GM10248 (cell line): Measurements from ENCODE around the gene ABCB1.

ENCODE experiments used
- CTCF ChIA-PET: fragments of 300-600 bp; sonication (Branson Sonifier 250); formaldehyde crosslinking; extraction: SDS; loops from one replicate; lab custom pipeline; 2021; ENCODE audit warnings: antibody characterized with exemption; lab: Yijun Ruan, JAX
- POLR2A ChIA-PET: fragments of 350-650 bp; sonication (Branson Sonifier 250); formaldehyde crosslinking; extraction: SDS; loops from one replicate; lab custom pipeline; 2020; ENCODE audit warnings: antibody characterized with exemption; lab: Yijun Ruan, JAX
- DNase-seq: peaks from one replicate; pipeline ENCODE4 v3.0.0; 2012; ENCODE audit errors: extremely low spot score
- TF ChIP-seq, protein P1 (sequence below): IDR thresholded peaks from 2 replicates; pipeline ENCODE4 v1.5.1; 2012; ENCODE audit warnings: mild to moderate bottlenecking, low read depth; ENCODE audit errors: extremely low read depth, missing control alignments, control extremely low read depth

The ABCB1 gene

GRCh38 chr7:87570178-87570577 is 30.5 kb downstream of the ABCB1 start:
- CTCF ChIA-PET = interaction anchor here (1.2 kb wide), 1 partner anchor 10 kb away, joined by 5 read pairs; no protein-coding TSS in a partner anchor
- no peak for DNase-seq
- TF ChIP-seq, protein P1, sequence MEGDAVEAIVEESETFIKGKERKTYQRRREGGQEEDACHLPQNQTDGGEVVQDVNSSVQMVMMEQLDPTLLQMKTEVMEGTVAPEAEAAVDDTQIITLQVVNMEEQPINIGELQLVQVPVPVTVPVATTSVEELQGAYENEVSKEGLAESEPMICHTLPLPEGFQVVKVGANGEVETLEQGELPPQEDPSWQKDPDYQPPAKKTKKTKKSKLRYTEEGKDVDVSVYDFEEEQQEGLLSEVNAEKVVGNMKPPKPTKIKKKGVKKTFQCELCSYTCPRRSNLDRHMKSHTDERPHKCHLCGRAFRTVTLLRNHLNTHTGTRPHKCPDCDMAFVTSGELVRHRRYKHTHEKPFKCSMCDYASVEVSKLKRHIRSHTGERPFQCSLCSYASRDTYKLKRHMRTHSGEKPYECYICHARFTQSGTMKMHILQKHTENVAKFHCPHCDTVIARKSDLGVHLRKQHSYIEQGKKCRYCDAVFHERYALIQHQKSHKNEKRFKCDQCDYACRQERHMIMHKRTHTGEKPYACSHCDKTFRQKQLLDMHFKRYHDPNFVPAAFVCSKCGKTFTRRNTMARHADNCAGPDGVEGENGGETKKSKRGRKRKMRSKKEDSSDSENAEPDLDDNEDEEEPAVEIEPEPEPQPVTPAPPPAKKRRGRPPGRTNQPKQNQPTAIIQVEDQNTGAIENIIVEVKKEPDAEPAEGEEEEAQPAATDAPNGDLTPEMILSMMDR = no peak
- POLR2A ChIA-PET = no interaction called here

DNA sequence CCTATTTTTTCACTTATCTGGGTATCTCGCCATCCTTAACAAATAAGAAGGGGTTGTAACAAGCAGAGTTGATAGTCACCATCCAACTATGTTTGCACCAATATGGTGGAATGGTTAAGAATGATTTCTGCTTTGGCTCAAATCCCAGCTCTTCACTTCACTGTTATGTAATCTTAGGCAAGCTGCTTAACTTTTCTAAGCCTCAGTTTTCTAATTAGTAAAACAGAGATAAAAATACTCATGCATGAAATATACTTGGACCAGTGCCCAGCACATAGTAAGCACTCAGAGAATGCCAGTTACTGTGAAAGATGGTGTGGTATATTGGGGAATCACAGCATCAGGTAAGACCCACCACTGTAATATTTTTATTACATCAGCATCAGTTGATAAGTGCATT is 33.6 kb downstream of the ABCB1 start:
- POLR2A ChIA-PET = no interaction called here
- TF ChIP-seq, protein P1 = no peak
- DNase-seq = no peak
- CTCF ChIA-PET = interaction anchor here (0.9 kb wide), 1 partner anchor 8 kb away, joined by 3 read pairs; no protein-coding TSS in a partner anchor

- ChIA-PET CTCF (interaction anchor here (0.9 kb wide), 2 partner anchors 9 to 28 kb away, joined by 3 read pairs; no protein-coding TSS in a partner anchor), POLR2A (no interaction called here)
- no peak for DNase-seq
Observed at GRCh38 chr7:87566311-87566900, 34.3 kb downstream of the ABCB1 start.

GRCh38 chr7:87565877-87566276 is 34.8 kb downstream of the ABCB1 start:
- ChIA-PET POLR2A (no interaction called here), CTCF (interaction anchor here (0.9 kb wide), 1 partner anchor 28 kb away, joined by 3 read pairs; no protein-coding TSS in a partner anchor)
- no peak for DNase-seq
- TF ChIP-seq, protein P1 = no peak

More at GRCh38 chr7:87566311-87566900, 34.3 kb downstream of the ABCB1 start:
- TF ChIP-seq, protein P1 = no peak

DNA sequence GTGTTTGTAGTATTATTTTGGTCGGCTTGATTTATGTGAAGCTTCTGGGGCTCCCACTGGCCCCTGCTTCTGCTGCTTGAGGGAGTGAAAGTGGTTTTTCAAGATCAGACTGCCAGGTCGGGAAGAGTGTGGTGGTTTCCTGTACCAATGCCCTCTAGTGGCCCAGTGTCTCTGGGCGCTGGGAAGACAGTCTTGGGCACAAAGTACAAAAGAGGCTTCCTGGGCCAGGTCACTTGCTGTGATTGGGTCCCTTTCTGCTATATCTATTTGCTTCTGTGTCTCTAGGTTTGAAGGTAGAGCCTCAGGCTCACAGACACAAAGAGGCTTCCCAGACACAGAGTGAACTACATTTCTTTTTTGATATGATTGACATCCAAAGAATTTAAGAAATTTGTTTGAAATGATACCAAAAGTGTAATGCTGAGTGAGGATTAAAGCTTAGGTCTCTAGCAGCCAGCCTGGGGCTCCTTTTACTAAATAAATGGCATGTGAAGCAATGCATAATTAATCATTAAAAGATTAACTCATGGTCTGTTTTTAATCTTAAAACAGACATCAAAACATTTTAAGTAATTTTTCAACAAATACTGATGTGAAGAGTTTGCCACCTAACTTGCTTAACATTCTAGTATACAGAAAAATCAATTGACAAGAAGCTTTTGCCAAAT is 36.3 kb downstream of the ABCB1 start:
- TF ChIP-seq, protein P1 = peak; percentile 41
- peak; percentile 25 for DNase-seq
- CTCF ChIA-PET = interaction anchor here (1.0 to 1.5 kb wide), 4 partner anchors 21 to 49 kb away, joined by 3 to 4 read pairs (median 3); no protein-coding TSS in a partner anchor
- POLR2A ChIA-PET = no interaction called here

DNA sequence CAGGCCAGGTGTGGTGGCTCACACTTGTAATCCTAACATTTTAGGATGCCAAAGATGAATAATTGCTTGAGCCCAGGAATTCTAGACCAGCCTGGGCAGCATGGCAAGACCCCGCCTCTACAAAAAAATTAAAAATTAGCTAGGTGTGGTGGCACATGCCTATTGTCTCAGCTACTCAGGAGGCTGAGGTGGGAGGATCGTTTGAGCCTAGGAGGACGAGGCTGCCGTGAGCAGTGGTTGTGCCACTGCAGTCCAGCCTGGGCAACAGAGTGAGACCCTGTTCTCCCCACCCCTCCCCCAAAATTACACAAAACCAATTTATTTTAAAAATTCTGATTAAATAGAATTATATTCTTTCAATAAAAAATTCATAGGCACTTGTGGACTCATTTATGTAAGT is 39.0 kb downstream of the ABCB1 start:
- TF ChIP-seq, protein P1 = no peak
- DNase-seq = no peak
- CTCF ChIA-PET = interaction anchor here (0.8 to 2.0 kb wide), 2 partner anchors 8 to 11 kb away, joined by 3 to 5 read pairs; no protein-coding TSS in a partner anchor
- POLR2A ChIA-PET = no interaction called here
